ENCODE data around the gene AMDHD1.
"Not testable (repeated sequence)": the region's sequence is repeated elsewhere in the genome, so short reads cannot be mapped to it uniquely, and the experiment has no call there.

Gene AMDHD1

GRCh38 chr12:95966287-95966870 lies 23.2 kb downstream of the AMDHD1 start:
- no peak for DNase-seq

- no peak for DNase-seq
Observed at GRCh38 chr12:95967301-95967700, 24.2 kb downstream of the AMDHD1 start.

GRCh38 chr12:95969116-95969515 lies 26.0 kb downstream of the AMDHD1 start:
- DNase-seq, result not testable (repeated sequence)

GRCh38 chr12:95970905-95971304 lies 27.8 kb downstream of the AMDHD1 start:
- no peak for DNase-seq

- no peak for DNase-seq
Observed at GRCh38 chr12:95972832-95973456, 29.8 kb downstream of the AMDHD1 start.

- no peak for DNase-seq
Observed at GRCh38 chr12:95974358-95974757, 31.2 kb downstream of the AMDHD1 start.

GRCh38 chr12:95975491-95975890 lies 32.4 kb downstream of the AMDHD1 start:
- no peak for DNase-seq

GRCh38 chr12:95976416-95976832 lies 33.3 kb downstream of the AMDHD1 start:
- DNase-seq, result no peak

GRCh38 chr12:95977764-95978305 lies 34.7 kb downstream of the AMDHD1 start:
- no peak for DNase-seq

- no peak for DNase-seq
Observed at GRCh38 chr12:95978351-95978750, 35.2 kb downstream of the AMDHD1 start.

GRCh38 chr12:95978774-95979173 lies 35.6 kb downstream of the AMDHD1 start:
- DNase-seq, result no peak

GRCh38 chr12:95980437-95980836 lies 37.3 kb downstream of the AMDHD1 start:
- no peak for DNase-seq

- no peak for DNase-seq
Observed at GRCh38 chr12:95982602-95983001, 39.5 kb downstream of the AMDHD1 start.

- DNase-seq, result no peak
Observed at GRCh38 chr12:95984682-95985081, 41.6 kb downstream of the AMDHD1 start.

GRCh38 chr12:95986635-95987570 lies 43.8 kb downstream of the AMDHD1 start:
- no peak for DNase-seq

- DNase-seq, result no peak
Observed at GRCh38 chr12:95988506-95989275, 45.6 kb downstream of the AMDHD1 start.

GRCh38 chr12:95989504-95990123 lies 46.5 kb downstream of the AMDHD1 start:
- no peak for DNase-seq

- no peak for DNase-seq
Observed at GRCh38 chr12:95990136-95990535, 47.0 kb downstream of the AMDHD1 start.

- DNase-seq, result no peak
Observed at GRCh38 chr12:95993907-95994306, 50.8 kb downstream of the AMDHD1 start.

- no peak for DNase-seq
Observed at GRCh38 chr12:95994476-95994875, 51.3 kb downstream of the AMDHD1 start.

GRCh38 chr12:95995238-95996031 lies 52.3 kb downstream of the AMDHD1 start:
- DNase-seq, result no peak
